SU-DHL-6 (cell line): ENCODE measurements around the gene DSCAML1.

Experiments
- EZH2phosphoT487 ChIP-seq: fragments of 200-600 bp; sonication (generic), shearing (Covaris generic); conservative IDR thresholded peaks from 2 replicates; pipeline ENCODE4 v1.6.1; 2018; ENCODE audit warnings: mild to moderate bottlenecking, antibody characterized with exemption, low read length, moderate library complexity, mixed read lengths
- TF ChIP-seq, protein P1 (sequence below): fragments of 200-600 bp; sonication (generic); IDR thresholded peaks from one replicate; pipeline ENCODE4 v1.5.1; 2017; ENCODE audit warnings: antibody characterized with exemption, mild to moderate bottlenecking, low read length, moderate library complexity; ENCODE audit not compliant: insufficient read depth, poor library complexity, severe bottlenecking

DNA sequence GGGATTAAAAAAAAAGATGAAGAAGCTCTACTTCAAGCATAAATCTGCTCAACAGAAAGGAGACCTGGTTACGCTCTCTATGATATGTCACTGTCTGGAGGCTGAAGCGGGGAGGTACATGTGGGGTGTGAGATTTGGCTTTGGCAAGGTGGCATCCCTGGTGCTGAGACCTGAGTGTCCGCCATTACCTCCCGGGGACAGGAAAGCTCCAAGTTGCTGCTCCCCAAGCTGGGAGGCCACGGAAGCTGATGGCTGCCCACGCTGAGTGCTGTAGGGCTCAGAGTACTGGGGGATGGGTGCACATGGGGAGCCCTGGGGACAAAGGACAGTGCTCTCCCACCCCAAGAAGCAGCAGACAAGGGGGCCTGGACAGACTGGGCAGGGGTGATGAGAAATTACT is 167.9 kb downstream of the DSCAML1 start:
- TF ChIP-seq, protein P1, sequence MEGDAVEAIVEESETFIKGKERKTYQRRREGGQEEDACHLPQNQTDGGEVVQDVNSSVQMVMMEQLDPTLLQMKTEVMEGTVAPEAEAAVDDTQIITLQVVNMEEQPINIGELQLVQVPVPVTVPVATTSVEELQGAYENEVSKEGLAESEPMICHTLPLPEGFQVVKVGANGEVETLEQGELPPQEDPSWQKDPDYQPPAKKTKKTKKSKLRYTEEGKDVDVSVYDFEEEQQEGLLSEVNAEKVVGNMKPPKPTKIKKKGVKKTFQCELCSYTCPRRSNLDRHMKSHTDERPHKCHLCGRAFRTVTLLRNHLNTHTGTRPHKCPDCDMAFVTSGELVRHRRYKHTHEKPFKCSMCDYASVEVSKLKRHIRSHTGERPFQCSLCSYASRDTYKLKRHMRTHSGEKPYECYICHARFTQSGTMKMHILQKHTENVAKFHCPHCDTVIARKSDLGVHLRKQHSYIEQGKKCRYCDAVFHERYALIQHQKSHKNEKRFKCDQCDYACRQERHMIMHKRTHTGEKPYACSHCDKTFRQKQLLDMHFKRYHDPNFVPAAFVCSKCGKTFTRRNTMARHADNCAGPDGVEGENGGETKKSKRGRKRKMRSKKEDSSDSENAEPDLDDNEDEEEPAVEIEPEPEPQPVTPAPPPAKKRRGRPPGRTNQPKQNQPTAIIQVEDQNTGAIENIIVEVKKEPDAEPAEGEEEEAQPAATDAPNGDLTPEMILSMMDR = no peak
- no peak for TF ChIP-seq EZH2phosphoT487
